Brain microvascular endothelial cell (primary cell): ENCODE results near the gene HRH2.

ENCODE experiments used
- DNase-seq: peaks from one replicate; pipeline ENCODE4 v3.0.0-alpha.2; 2020
- H3K27ac ChIP-seq: fragments of 250-450 bp; sonication (Bioruptor Pico); 2 replicates; pipeline ENCODE4 v1.5.1; 2020; ENCODE audit warnings: mild to moderate bottlenecking, moderate library complexity
- H3K27me3 ChIP-seq: fragments of 250-450 bp; sonication (Bioruptor Pico); replicated peaks from 2 replicates; pipeline ENCODE4 v1.5.1; 2020; ENCODE audit warnings: mild to moderate bottlenecking
- H3K36me3 ChIP-seq: fragments of 250-450 bp; sonication (Bioruptor Pico); replicated peaks from 2 replicates; pipeline ENCODE4 v1.5.1; 2020; ENCODE audit warnings: mild to moderate bottlenecking
- H3K4me3 ChIP-seq: 2 replicates; pipeline ENCODE4 v1.5.1; 2011; ENCODE audit warnings: low read depth, mild to moderate bottlenecking, control low read depth, low read length, moderate library complexity
- in situ Hi-C: cut with HindIII; loops from 2 replicates; pipeline ENCODE4 v1.10.0; 2017; ENCODE audit warnings: low sequenced_read_pairs, low pct_ligation_motif_present
- TF ChIP-seq, protein P1 (sequence below): IDR thresholded peaks from 2 replicates; pipeline ENCODE4 v1.5.1; 2011; ENCODE audit warnings: low read depth, mild to moderate bottlenecking, moderate library complexity, low read length, control low read depth, inconsistent platforms; ENCODE audit errors: missing control alignments

The HRH2 gene

DNA sequence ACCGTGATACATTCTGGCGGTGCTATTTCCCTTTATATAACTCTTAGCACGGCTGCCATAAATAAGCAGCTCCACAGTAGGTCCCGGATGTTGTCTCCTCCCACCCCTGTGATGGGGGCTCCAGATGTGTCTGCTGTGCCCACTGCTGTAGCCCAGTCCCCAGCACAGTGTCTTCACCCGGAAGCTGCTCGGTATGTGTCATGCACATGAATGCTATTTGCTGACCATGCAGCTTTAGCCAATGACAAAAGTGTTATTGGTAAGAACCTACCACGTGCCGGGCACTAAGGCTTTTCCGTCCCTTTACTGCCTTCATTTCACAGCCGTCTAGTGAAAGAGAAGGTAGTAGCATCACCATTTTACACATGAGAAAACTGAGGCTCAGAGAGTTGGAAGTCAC is 20.2 kb downstream of the HRH2 start:
- H3K27ac ChIP-seq: no peak overlapping the region
- TF ChIP-seq, protein P1, sequence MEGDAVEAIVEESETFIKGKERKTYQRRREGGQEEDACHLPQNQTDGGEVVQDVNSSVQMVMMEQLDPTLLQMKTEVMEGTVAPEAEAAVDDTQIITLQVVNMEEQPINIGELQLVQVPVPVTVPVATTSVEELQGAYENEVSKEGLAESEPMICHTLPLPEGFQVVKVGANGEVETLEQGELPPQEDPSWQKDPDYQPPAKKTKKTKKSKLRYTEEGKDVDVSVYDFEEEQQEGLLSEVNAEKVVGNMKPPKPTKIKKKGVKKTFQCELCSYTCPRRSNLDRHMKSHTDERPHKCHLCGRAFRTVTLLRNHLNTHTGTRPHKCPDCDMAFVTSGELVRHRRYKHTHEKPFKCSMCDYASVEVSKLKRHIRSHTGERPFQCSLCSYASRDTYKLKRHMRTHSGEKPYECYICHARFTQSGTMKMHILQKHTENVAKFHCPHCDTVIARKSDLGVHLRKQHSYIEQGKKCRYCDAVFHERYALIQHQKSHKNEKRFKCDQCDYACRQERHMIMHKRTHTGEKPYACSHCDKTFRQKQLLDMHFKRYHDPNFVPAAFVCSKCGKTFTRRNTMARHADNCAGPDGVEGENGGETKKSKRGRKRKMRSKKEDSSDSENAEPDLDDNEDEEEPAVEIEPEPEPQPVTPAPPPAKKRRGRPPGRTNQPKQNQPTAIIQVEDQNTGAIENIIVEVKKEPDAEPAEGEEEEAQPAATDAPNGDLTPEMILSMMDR: no peak
- no peaks in the 10 kb centered on the region for H3K36me3 ChIP-seq
- DNase-seq: no peak
- in situ Hi-C loops: no loop called here
- H3K27me3 ChIP-seq: no peaks in the 10 kb centered on the region
- H3K4me3 ChIP-seq: no peak overlapping the region

DNA sequence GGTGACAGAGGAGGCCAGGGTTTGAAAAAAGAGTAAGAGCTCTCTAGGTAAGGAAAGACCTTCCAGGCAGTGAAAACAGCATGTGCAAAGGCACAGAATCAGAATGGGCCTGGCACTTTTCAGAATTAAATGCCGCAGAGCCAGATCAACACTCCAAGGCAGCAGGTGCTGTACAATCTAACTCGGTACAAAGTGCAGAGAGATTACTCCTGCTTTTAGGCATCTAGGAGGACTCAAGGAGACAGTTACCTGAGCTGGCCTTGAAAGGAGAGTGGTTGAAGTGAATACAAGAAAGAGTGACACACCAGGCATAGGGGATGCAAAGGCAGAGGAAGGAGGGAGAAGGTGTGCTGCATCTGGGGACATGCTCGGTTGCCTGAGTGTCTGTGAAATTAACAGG is 21.5 kb downstream of the HRH2 start:
- Histone ChIP-seq H3K4me3 (no peak overlapping the region), H3K36me3 (no peaks in the 10 kb centered on the region), H3K27ac (no peak overlapping the region), H3K27me3 (no peaks in the 10 kb centered on the region)
- TF ChIP-seq, protein P1: no peak
- DNase-seq: no peak
- in situ Hi-C loops: no loop called here

DNA sequence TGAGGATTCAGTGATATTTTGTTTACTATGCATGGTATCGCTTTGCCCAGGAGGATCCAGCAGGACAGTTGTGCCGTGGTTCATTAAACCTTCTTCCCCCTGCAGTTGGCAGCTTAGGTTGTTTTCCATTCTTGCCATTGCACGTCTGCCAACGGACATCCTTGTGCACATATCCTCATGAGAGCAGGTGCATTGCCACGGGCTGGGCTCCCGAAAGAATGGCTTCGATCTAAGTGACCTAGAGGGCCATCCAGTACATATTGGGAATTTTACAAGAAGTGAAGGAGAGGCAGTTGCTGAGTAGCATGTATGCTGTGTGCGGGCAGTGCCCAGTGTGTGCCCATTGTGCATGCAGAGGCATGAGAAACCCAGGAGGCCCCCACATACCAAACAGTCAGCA is 22.1 kb downstream of the HRH2 start:
- in situ Hi-C loops: no loop called here
- Histone ChIP-seq H3K36me3 (no peaks in the 10 kb centered on the region), H3K27ac (no peak overlapping the region), H3K27me3 (no peaks in the 10 kb centered on the region), H3K4me3 (no peak overlapping the region)
- TF ChIP-seq, protein P1: no peak
- DNase-seq: no peak

DNA sequence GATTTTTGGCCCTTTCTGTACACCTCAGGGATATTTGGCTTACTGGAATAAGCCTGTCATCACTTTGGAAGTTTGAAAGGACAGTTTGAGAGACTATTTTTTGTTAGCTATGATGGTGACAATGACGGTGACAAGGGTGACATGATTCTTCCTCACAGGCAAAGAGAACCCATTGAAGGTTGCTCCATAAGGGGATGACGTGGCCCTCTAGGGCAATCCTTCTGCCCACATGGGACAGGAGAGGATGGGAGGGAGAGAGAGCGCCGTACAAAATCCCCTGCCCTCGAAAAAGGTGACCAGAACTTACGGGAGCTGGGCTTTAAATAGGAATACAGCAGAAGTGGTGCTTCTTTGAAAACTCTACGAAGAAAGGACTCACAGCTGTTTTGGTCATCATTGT is 22.6 kb downstream of the HRH2 start:
- Histone ChIP-seq H3K27ac (no peak overlapping the region), H3K36me3 (no peaks in the 10 kb centered on the region), H3K4me3 (no peak overlapping the region), H3K27me3 (no peaks in the 10 kb centered on the region)
- in situ Hi-C loops: no loop called here
- TF ChIP-seq, protein P1: no peak
- no peak for DNase-seq

DNA sequence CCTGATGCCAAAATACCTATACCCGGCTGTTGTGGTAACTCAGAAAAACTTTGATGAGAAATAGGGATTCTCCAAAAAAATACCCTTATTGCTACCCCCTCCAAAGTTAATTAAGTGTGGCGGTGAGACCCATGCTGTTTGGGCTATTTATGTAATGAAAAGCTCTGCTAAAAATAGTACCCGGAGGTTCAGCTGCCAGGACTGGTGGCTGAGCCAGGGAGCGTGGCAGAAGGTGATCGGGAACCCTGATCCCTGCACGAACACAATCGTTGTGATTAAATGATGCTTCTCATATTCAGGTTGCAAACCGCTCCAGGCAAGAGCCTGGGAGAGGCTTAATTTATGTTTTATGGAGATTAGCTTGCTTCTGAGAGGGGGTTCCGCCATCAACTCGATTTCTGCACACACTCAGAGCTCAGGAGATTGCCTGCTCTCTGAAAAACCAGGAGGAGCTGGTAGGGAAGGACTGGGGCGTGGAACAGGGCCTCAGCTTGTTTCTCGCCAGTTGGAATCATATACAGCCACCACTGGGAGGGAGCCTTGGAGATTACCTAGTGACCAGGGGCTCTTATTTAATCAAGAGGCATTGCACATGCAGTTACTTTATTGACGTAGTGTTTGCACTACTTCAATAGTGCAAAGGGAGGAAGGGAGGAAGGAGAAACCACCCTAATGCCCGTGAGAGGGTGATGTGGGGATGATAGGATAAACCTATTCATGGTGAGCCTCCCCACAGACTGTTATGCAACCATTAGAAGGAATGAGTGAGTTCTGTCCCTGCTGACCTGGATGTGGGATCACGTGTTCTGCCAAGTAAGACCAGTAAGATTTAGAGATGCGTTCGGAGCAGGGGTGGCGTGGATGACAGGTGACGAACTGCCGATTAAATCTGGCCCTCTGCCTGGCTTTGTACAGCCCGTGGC is 23.4 kb downstream of the HRH2 start:
- no peak for DNase-seq
- no peaks in the 10 kb centered on the region for H3K36me3 ChIP-seq
- no peaks in the 10 kb centered on the region for H3K27me3 ChIP-seq
- H3K4me3 ChIP-seq: no peak overlapping the region
- TF ChIP-seq, protein P1: no peak
- H3K27ac ChIP-seq: no peak overlapping the region
- in situ Hi-C loops: no loop called here

DNA sequence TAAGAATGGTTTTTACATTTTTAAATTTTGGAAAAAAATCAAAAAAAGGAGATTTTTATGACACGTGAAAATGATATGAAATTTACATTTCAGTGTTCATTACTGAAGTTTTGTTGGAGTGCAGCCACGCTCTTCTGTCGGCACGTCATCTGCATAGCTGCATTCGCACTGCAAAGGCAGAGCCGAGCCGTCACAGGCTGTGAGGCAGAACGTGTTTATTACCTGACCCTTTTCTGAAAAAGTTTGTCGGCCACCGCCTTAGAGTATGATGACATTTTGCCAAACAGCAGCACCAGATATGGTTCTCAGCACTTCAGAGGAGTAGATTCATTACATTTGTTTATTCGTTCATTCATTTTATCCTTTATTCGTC is 24.1 kb downstream of the HRH2 start:
- H3K27me3 ChIP-seq: no peaks in the 10 kb centered on the region
- H3K27ac ChIP-seq: no peak overlapping the region
- no peaks in the 10 kb centered on the region for H3K36me3 ChIP-seq
- DNase-seq: no peak
- in situ Hi-C loops: no loop called here
- TF ChIP-seq, protein P1: no peak
- no peak overlapping the region for H3K4me3 ChIP-seq
